ENCODE data around the gene RAX2.
"Not testable (repeated sequence)": the region's sequence is repeated elsewhere in the genome, so short reads cannot be mapped to it uniquely, and the experiment has no call there.

RAX2 gene

GRCh38 chr19:3771906-3772455 is at the start of gene RAX2:
TSS of gene RAX2 (minus strand) at chr19:3772228. CDS start at chr19:3771742, 486 bp downstream.
- no peak for DNase-seq (ENCODE audit: low read depth in 2 of 2)

- DNase-seq (ENCODE audit: low read depth in 2 of 2) = no peak
These were observed 49.1 kb upstream of the RAX2 start for GRCh38 chr19:3821156-3821555.

- no peak for DNase-seq (ENCODE audit: low read depth in 2 of 2)
These were observed 48.0 kb upstream of the RAX2 start for GRCh38 chr19:3819989-3820388.

- DNase-seq (ENCODE audit: low read depth in 2 of 2) = no peak
These were observed 46.9 kb upstream of the RAX2 start for GRCh38 chr19:3818918-3819317.

GRCh38 chr19:3818466-3818865 is 46.4 kb upstream of the RAX2 start:
- DNase-seq (ENCODE audit: low read depth in 2 of 2) = peak; percentile 31 to 36

GRCh38 chr19:3817761-3818160 is 45.7 kb upstream of the RAX2 start:
- DNase-seq (ENCODE audit: low read depth in 2 of 2) = no peak

- no peak for DNase-seq (ENCODE audit: low read depth in 2 of 2)
These were observed 44.7 kb upstream of the RAX2 start for GRCh38 chr19:3816566-3817218.

- not testable (repeated sequence) for DNase-seq (ENCODE audit: low read depth in 2 of 2)
These were observed 44.1 kb upstream of the RAX2 start for GRCh38 chr19:3816148-3816547.

- DNase-seq (ENCODE audit: low read depth in 2 of 2) = no peak
These were observed 42.6 kb upstream of the RAX2 start for GRCh38 chr19:3814648-3815047.

GRCh38 chr19:3813473-3814392 is 41.7 kb upstream of the RAX2 start:
- DNase-seq (ENCODE audit: low read depth in 2 of 2) = no peak

GRCh38 chr19:3810708-3811355 is 38.8 kb upstream of the RAX2 start:
- DNase-seq (ENCODE audit: low read depth in 2 of 2) = no peak

GRCh38 chr19:3809881-3810707 is 38.1 kb upstream of the RAX2 start:
- no peak for DNase-seq (ENCODE audit: low read depth in 2 of 2)

GRCh38 chr19:3808420-3809143 is 36.6 kb upstream of the RAX2 start:
- no peak for DNase-seq (ENCODE audit: low read depth in 2 of 2)

- no peak for DNase-seq (ENCODE audit: low read depth in 2 of 2)
These were observed 35.7 kb upstream of the RAX2 start for GRCh38 chr19:3807574-3808354.

- no peak for DNase-seq (ENCODE audit: low read depth in 2 of 2)
These were observed 35.1 kb upstream of the RAX2 start for GRCh38 chr19:3807131-3807480.

- DNase-seq (ENCODE audit: low read depth in 2 of 2) = no peak
These were observed 33.8 kb upstream of the RAX2 start for GRCh38 chr19:3805859-3806258.

- no peak for DNase-seq (ENCODE audit: low read depth in 2 of 2)
These were observed 32.4 kb upstream of the RAX2 start for GRCh38 chr19:3804429-3804828.

- DNase-seq (ENCODE audit: low read depth in 2 of 2) = no peak
These were observed 32.0 kb upstream of the RAX2 start for GRCh38 chr19:3803986-3804385.

GRCh38 chr19:3803114-3803888 is 31.3 kb upstream of the RAX2 start:
- DNase-seq (ENCODE audit: low read depth in 2 of 2) = no peak

All from activated CD4-positive, alpha-beta T cell treated with anti-CD3 and anti-CD28 coated beads for 24 hours (primary cell).